ENCODE measurements around the gene PALS1.

PALS1 gene

GRCh38 chr14:67241411-67242167 lies at the start of gene PALS1:
TSS of gene PALS1 (plus strand) at chr14:67241435. CDS start at chr14:67279171, 37,736 bp downstream.
- H3K4me3 ChIP-seq (ENCODE audit: low read length): peak within 1 kb of the TSS; percentile 85
- TF ChIP-seq, protein P1, sequence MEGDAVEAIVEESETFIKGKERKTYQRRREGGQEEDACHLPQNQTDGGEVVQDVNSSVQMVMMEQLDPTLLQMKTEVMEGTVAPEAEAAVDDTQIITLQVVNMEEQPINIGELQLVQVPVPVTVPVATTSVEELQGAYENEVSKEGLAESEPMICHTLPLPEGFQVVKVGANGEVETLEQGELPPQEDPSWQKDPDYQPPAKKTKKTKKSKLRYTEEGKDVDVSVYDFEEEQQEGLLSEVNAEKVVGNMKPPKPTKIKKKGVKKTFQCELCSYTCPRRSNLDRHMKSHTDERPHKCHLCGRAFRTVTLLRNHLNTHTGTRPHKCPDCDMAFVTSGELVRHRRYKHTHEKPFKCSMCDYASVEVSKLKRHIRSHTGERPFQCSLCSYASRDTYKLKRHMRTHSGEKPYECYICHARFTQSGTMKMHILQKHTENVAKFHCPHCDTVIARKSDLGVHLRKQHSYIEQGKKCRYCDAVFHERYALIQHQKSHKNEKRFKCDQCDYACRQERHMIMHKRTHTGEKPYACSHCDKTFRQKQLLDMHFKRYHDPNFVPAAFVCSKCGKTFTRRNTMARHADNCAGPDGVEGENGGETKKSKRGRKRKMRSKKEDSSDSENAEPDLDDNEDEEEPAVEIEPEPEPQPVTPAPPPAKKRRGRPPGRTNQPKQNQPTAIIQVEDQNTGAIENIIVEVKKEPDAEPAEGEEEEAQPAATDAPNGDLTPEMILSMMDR (IDR thresholded peaks at IDR 0.05; ENCODE audit: insufficient read depth, low read depth, low read length, missing control alignments): no peak
- peak; percentile 87 for DNase-seq (ENCODE audit: low read depth)

DNA sequence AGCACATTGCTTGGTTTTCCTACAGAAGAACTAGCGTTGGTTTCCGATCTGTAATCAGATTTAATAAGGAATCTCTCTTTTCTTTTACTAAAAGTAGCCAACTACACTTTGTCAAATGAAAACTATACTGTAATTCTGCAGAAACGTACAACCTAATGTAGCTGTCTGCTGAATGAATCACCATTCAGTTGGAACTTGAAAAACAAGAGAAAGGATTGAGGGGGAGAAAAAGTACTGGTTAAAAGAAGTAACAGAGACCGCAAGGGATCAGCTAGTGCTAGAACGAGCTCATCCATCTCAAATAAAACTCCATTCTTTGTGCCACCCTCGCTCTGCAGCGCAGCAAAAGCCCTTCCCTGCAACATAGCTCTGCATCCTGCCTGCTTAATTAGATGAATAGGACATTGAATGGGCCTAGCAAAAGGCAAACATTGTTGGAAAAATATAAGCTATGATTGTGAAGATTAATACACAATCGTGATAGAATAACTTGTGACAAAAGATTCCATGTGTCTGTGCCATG lies 49.4 kb upstream of the PALS1 start:
- no peak for DNase-seq (ENCODE audit: low read depth)
- TF ChIP-seq, protein P1 (IDR thresholded peaks at IDR 0.05; ENCODE audit: insufficient read depth, low read depth, low read length, missing control alignments): no peak
- H3K4me3 ChIP-seq (ENCODE audit: low read length): no peak overlapping the region

DNA sequence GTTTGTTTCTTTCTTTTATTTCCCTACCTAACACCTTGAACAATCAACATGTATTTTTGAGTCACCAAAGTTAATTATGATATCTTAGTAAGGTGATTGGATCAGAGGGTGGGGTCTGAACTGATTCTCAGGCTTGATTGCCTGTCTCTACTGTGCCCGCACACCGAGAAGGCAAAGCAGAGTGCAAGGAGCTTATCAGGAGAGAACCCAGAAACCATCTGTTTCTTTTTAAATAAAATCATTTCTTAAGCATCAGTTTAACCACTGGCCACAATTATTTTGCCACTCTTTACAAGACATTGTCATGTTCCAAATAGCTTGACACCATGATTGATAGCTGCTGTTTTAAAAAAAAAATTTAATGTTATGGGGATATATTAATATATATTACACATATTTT lies 48.9 kb upstream of the PALS1 start:
- TF ChIP-seq, protein P1 (IDR thresholded peaks at IDR 0.05; ENCODE audit: insufficient read depth, low read depth, low read length, missing control alignments): no peak
- H3K4me3 ChIP-seq (ENCODE audit: low read length): no peak overlapping the region
- DNase-seq (ENCODE audit: low read depth): no peak

- H3K4me3 ChIP-seq (ENCODE audit: low read length): no peak overlapping the region
- TF ChIP-seq, protein P1 (IDR thresholded peaks at IDR 0.05; ENCODE audit: insufficient read depth, low read depth, low read length, missing control alignments): no peak
- DNase-seq (ENCODE audit: low read depth): no peak
Observed at GRCh38 chr14:67195279-67195678, 46.0 kb upstream of the PALS1 start.

DNA sequence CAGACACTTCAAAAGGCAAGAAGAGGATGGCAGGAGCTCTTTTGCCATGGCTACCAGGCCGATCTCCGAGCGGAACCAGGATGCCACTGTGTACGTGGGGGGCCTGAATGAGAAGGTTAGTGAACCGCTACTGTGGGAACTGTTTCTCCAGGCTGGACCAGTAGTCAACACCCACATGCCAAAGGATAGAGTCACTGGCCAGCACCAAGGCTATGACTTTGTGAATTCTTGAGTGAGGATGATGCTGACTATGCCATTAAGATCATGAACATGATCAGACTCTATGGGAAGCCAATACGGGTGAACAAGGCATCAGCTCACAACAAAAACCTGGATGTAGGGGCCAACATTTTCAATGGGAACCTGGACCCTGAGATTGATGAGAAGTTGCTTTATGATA lies 42.2 kb upstream of the PALS1 start:
- no peak overlapping the region for H3K4me3 ChIP-seq (ENCODE audit: low read length)
- no peak for DNase-seq (ENCODE audit: low read depth)
- TF ChIP-seq, protein P1 (IDR thresholded peaks at IDR 0.05; ENCODE audit: insufficient read depth, low read depth, low read length, missing control alignments): no peak

- H3K4me3 ChIP-seq (ENCODE audit: low read length): no peak overlapping the region
- no peak for DNase-seq (ENCODE audit: low read depth)
- TF ChIP-seq, protein P1 (IDR thresholded peaks at IDR 0.05; ENCODE audit: insufficient read depth, low read depth, low read length, missing control alignments): no peak
Observed at GRCh38 chr14:67207810-67208209, 33.4 kb upstream of the PALS1 start.

DNA sequence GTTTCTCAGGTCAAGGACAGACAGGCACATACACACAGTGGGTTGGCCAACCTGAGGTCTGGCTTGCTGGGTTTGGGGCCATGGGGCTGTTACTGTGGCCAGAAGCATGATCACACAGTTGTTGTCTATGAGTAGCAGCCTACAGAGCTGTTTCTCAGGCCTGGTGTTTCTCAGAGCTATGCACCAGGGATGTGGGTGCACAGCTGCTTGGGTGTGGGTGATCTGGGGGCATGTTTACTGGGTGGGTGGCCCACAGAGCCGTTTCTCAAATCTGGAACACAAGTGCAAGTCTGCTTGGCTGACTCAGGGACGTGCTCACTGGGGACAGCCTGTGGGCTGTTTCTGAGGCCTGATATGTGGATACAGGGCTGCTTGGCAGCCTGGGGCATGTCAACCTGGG lies 23.1 kb upstream of the PALS1 start:
- TF ChIP-seq, protein P1 (IDR thresholded peaks at IDR 0.05; ENCODE audit: insufficient read depth, low read depth, low read length, missing control alignments): no peak
- DNase-seq (ENCODE audit: low read depth): no peak
- no peak overlapping the region for H3K4me3 ChIP-seq (ENCODE audit: low read length)
